ENCODE measurements around the gene RANGAP1. TPM values are rescaled to one million over a fixed set of nuclear protein-coding genes. Genes with fewer than 3 reads are reported as not detected.
"Not testable (repeated sequence)": the region's sequence is repeated elsewhere in the genome, so short reads cannot be mapped to it uniquely, and the experiment has no call there.

RANGAP1 gene
- total and polyA plus RNA-seq, 8 donors = 18.9 to 127 (median 38.5) TPM

- no peak overlapping the region for H3K4me3 ChIP-seq
Observed at GRCh38 chr22:41263704-41264103, 22.3 kb downstream of the RANGAP1 start.

GRCh38 chr22:41262250-41262765, 23.7 kb downstream of the RANGAP1 start:
- Histone ChIP-seq H3K4me3 (no peak overlapping the region), H3K36me3 (peaks cover 70 to 98% (median 97%) of the 10 kb centered on the region in 4 donors), H3K9me3 (no peaks in the 10 kb centered on the region), H3K27ac (peak overlapping the region in 1 of 5 donors; percentile 62), H3K4me1 (peaks cover 0 to 3% (median 0%) of the 10 kb centered on the region in 4 donors), H3K27me3 (no peaks in the 10 kb centered on the region)
- WGBS, 5 donors = 87 to 94% (median 89%) methylated on average over 12 to 15 of the region's 15 CpGs
- intact Hi-C loops (cut with DNase I; ENCODE audit: low total_unique reads) = no loop called here
- no peak for DNase-seq
- TF ChIP-seq POLR2AphosphoS5 (IDR thresholded peaks at IDR 0.05) (no peak), EP300 (IDR thresholded peaks at IDR 0.05) (no peak), POLR2A (IDR thresholded peaks at IDR 0.05) (no peak), CTCF (IDR thresholded peaks at IDR 0.05) (no peak)

More at GRCh38 chr22:41263704-41264103, 22.3 kb downstream of the RANGAP1 start:
- 94 to 100% (median 95%) methylated on average over 2 of the region's 2 CpGs for WGBS, 5 donors
- no peak for TF ChIP-seq POLR2AphosphoS5 (IDR thresholded peaks at IDR 0.05)
- no peak for TF ChIP-seq POLR2A (IDR thresholded peaks at IDR 0.05)
- TF ChIP-seq EP300 (IDR thresholded peaks at IDR 0.05) = no peak
- TF ChIP-seq CTCF (IDR thresholded peaks at IDR 0.05) = no peak
- no peak for DNase-seq
- Histone ChIP-seq H3K4me1 (peaks cover 0 to 3% (median 0%) of the 10 kb centered on the region in 4 donors), H3K36me3 (peaks cover 81 to 98% (median 97%) of the 10 kb centered on the region in 4 donors), H3K27me3 (no peaks in the 10 kb centered on the region), H3K27ac (no peak overlapping the region), H3K9me3 (no peaks in the 10 kb centered on the region)
- intact Hi-C loops (cut with DNase I; ENCODE audit: low total_unique reads) = no loop called here

- Histone ChIP-seq H3K36me3 (peaks cover 67 to 98% (median 97%) of the 10 kb centered on the region in 4 donors), H3K4me3 (no peak overlapping the region), H3K4me1 (peaks cover 0 to 5% (median 0%) of the 10 kb centered on the region in 4 donors), H3K9me3 (no peaks in the 10 kb centered on the region), H3K27me3 (no peaks in the 10 kb centered on the region), H3K27ac (peak overlapping the region in 2 of 5 donors; percentile 18 to 62)
- WGBS, 5 donors = 52 to 73% (median 60%) methylated on average over 12 of the region's 12 CpGs
- TF ChIP-seq EP300 (IDR thresholded peaks at IDR 0.05) (no peak), CTCF (IDR thresholded peaks at IDR 0.05) (no peak), POLR2A (IDR thresholded peaks at IDR 0.05) (no peak), POLR2AphosphoS5 (IDR thresholded peaks at IDR 0.05) (no peak)
- peak in 1 of 2 donors; percentile 82 for DNase-seq
- intact Hi-C loops (cut with DNase I; ENCODE audit: low total_unique reads) = no loop called here
Observed at GRCh38 chr22:41261541-41262249, 24.3 kb downstream of the RANGAP1 start.

- TF ChIP-seq POLR2AphosphoS5 (IDR thresholded peaks at IDR 0.05) (no peak), EP300 (IDR thresholded peaks at IDR 0.05) (no peak), POLR2A (IDR thresholded peaks at IDR 0.05) (no peak), CTCF (IDR thresholded peaks at IDR 0.05) (no peak)
- intact Hi-C loops (cut with DNase I; ENCODE audit: low total_unique reads) = no loop called here
- no peaks in the 10 kb centered on the region for H3K9me3 ChIP-seq
- peaks cover 69 to 100% (median 99%) of the 10 kb centered on the region in 4 donors for H3K36me3 ChIP-seq
- peaks cover 0 to 11% (median 2%) of the 10 kb centered on the region in 4 donors for H3K4me1 ChIP-seq
- no peak for DNase-seq
- H3K27ac ChIP-seq = no peak overlapping the region
- WGBS, 5 donors = 93 to 98% (median 96%) methylated on average over 7 of the region's 7 CpGs
- no peak overlapping the region for H3K4me3 ChIP-seq
- H3K27me3 ChIP-seq = no peaks in the 10 kb centered on the region
Observed at GRCh38 chr22:41260871-41261270, 25.1 kb downstream of the RANGAP1 start.

GRCh38 chr22:41259756-41260155, 26.2 kb downstream of the RANGAP1 start:
- intact Hi-C loops (cut with DNase I; ENCODE audit: low total_unique reads); H3K9me3 ChIP-seq; H3K27ac ChIP-seq; H3K27me3 ChIP-seq; H3K4me3 ChIP-seq; DNase-seq: not testable (repeated sequence)
- Histone ChIP-seq H3K4me1 (peaks cover 0 to 11% (median 2%) of the 10 kb centered on the region in 4 donors), H3K36me3 (peaks cover 71 to 100% (median 100%) of the 10 kb centered on the region in 4 donors)
- WGBS, 5 donors = 95 to 99% (median 97%) methylated on average over 4 of the region's 4 CpGs

Measured in stomach (tissue), 9 donors.